Activated T-helper 17 cell treated with anti-CD3 and anti-CD28 coated beads, Interleukin-2, amount 50 U/mL, for 72 hours (primary cell): ENCODE measurements around the gene EEF1A2. TPM values are rescaled to one million over a fixed set of nuclear protein-coding genes. Genes with fewer than 3 reads are reported as not detected.

Experiments used
- ATAC-seq: fragments of 150-1000 bp; cut with Tn5 transposase; replicated peaks from 2 replicates; pipeline ENCODE4 v1.10.0; 2021; ENCODE audit warnings: mild to moderate bottlenecking, moderate library complexity
- H3K27ac Mint-ChIP-seq: one replicate; pipeline ENCODE4 v1.8.0; 2022; ENCODE audit warnings: mixed read lengths
- H3K27me3 Mint-ChIP-seq: one replicate; pipeline ENCODE4 v1.8.0; 2022; ENCODE audit warnings: mixed read lengths
- H3K36me3 Mint-ChIP-seq: one replicate; pipeline ENCODE4 v1.8.0; 2022; ENCODE audit warnings: low read depth, mild to moderate bottlenecking, mixed read lengths
- H3K4me1 Mint-ChIP-seq: one replicate; pipeline ENCODE4 v1.8.0; 2022; ENCODE audit warnings: mixed read lengths
- H3K4me3 Mint-ChIP-seq: one replicate; pipeline ENCODE4 v1.8.0; 2022; ENCODE audit warnings: mild to moderate bottlenecking, mixed read lengths
- H3K9me3 Mint-ChIP-seq: one replicate; pipeline ENCODE4 v1.8.0; 2022; ENCODE audit warnings: mixed read lengths
- total RNA-seq, 2 donors: library from RNA; stranded (reverse); gene quantifications; one replicate each; pipeline ENCODE4 v1.2.3, GENCODE V29; 2022

EEF1A2 gene
- total RNA-seq, 2 donors from 2014 or later: 0.80 to 10.9 TPM

DNA sequence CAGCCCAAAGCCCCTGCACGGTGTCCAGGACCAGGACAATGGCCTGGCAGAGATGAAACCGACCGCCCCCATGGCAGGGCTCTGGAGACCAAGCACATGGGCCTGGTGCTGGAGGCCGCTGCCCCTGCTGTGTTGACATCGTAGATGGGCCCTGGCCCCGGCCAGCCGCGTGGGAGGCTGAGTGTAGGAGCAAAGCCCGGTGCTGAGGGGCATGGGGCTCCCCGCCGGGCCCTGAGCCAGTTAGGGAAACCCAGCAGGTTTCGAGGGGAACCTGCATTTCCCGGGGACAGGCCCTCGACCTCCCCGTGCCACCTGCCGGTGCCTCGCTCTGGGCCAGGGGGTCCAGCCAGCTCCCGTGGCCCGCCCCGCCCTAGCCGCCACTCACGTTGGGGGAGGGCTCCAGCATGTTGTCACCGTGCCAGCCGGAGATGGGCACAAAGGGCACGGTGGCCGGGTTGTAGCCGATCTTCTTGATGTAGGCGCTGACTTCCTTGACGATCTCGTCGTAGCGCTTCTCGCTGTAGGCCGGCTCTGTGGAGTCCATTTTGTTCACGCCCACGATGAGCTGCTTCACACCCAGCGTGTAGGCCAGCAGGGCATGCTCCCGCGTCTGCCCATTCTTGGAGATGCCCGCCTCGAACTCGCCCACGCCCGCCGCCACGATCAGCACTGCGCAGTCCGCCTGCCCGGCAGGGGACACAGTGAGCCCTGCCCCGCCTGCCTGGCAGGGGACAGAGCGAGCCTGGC lies 4.3 kb downstream of the EEF1A2 start:
- no peak for ATAC-seq
- H3K9me3 Mint-ChIP-seq: peaks cover 4% of the 10 kb centered on the region
- H3K27me3 Mint-ChIP-seq: peaks cover 11% of the 10 kb centered on the region
- peaks cover 5% of the 10 kb centered on the region for H3K4me1 Mint-ChIP-seq
- no peak overlapping the region for H3K27ac Mint-ChIP-seq
- no peak overlapping the region for H3K4me3 Mint-ChIP-seq
- no peaks in the 10 kb centered on the region for H3K36me3 Mint-ChIP-seq

DNA sequence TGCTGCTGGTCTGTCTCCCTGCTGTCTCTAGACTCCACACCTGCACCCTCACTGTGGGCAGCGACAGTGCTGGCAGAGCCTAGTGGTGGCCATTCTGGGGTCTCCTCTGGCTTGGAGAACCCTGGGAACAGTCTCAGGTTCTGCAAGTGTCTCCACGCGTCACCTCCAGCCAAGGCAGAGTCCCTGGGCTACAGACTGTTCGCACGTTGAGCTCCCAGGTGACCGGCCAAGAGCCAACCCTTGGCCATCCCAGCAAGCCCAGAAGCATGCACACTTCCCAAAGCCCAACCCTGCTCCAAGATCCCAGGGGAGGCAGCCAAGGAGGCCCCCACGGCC lies 4.8 kb downstream of the EEF1A2 start:
- Mint-ChIP-seq H3K4me3 (no peak overlapping the region), H3K9me3 (peaks cover 4% of the 10 kb centered on the region), H3K27ac (no peak overlapping the region), H3K27me3 (peaks cover 11% of the 10 kb centered on the region), H3K36me3 (no peaks in the 10 kb centered on the region), H3K4me1 (peaks cover 5% of the 10 kb centered on the region)
- ATAC-seq: no peak

DNA sequence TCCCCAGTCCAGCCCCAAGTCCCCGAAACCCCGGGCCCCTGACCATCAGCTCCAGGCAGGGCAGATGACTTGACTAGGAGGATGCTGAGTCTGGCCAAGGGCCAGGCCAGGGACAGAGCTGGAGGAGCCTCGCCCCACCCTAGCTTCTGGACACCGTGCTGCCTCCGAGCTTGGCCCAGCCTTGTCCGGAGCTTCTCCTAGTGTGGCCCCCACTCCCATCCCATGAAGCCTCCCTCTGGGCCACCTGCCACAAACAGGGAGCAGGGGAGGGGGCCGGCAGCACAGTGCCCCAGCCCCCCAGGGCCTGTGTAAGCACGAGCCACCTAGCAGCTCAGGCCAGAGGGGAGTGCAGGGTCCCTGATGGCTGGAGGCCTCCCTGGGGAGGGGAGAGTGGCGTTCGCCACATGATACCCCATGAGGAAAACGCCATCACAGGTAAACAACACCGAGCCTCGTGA lies 5.3 kb downstream of the EEF1A2 start:
- no peak overlapping the region for H3K4me3 Mint-ChIP-seq
- no peak for ATAC-seq
- no peak overlapping the region for H3K27ac Mint-ChIP-seq
- H3K4me1 Mint-ChIP-seq: peaks cover 5% of the 10 kb centered on the region
- peaks cover 11% of the 10 kb centered on the region for H3K27me3 Mint-ChIP-seq
- peaks cover 4% of the 10 kb centered on the region for H3K9me3 Mint-ChIP-seq
- H3K36me3 Mint-ChIP-seq: no peaks in the 10 kb centered on the region

DNA sequence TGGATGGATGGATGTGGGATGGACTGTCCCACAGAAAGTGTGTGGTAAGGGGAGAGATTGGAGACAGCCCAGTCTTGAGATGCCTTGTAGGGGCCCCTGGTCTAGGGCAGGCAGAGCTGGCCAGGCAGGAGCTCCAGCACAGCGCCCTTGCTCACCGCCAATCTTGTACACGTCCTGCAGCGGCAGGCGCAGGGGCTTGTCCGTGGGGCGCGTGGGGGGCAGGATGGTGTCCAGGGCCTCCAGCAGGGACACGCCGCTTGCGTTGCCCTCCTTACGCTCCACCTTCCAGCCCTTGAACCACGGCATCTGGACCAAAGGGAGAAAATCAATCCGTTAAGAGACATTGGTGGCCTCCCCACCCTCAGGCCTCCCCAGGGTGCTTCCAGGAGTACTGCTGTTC lies 5.9 kb downstream of the EEF1A2 start:
- no peak for ATAC-seq
- peaks cover 11% of the 10 kb centered on the region for H3K27me3 Mint-ChIP-seq
- peaks cover 4% of the 10 kb centered on the region for H3K9me3 Mint-ChIP-seq
- no peak overlapping the region for H3K27ac Mint-ChIP-seq
- peaks cover 5% of the 10 kb centered on the region for H3K4me1 Mint-ChIP-seq
- H3K4me3 Mint-ChIP-seq: no peak overlapping the region
- no peaks in the 10 kb centered on the region for H3K36me3 Mint-ChIP-seq

DNA sequence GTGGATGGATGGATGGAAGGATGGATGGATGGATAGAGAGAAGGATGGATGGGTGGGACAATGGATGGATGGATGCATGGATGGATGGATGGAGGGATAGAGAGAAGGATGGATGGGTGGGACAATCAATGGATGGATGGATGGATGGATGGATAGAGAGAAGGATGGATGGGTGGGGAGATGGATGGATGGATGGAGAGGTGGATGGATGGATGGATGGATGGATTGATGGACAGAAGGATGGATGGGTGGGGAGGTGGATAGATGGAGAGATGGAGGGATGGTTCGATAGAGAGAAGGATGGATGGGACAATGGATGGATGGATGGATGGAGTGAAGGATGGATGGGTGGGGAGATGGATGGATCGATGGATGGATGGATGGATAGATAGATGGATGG lies 6.4 kb downstream of the EEF1A2 start:
- Mint-ChIP-seq H3K27me3 (peaks cover 12% of the 10 kb centered on the region), H3K36me3 (no peaks in the 10 kb centered on the region)

DNA sequence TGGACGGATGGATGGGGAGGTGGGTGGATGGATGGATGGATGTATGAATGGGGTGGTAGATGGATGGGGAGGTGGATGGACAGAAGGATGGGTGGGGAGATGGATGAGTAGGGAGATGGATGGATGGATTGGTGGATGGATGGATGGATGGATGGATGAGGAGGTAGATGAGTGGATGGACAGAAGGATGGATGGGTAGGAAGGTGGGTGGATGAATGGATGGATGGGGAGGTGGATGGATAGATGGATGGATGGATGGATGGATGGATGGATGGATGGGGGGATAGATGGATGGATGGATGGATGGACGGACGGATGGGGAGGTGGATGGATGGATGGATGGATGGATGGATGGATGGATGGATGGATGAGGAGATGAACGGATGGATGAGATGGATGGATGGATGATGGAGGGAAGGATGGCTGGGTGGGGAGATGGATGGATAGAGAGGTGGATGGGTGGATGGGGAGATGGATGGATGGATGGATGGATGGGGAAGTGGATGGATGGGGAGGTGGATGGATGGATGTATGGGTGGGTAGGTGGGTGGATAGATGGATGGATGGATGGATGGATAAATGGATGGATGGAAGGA lies 7.2 kb downstream of the EEF1A2 start:
- Mint-ChIP-seq H3K27ac (no peak overlapping the region), H3K27me3 (peaks cover 11% of the 10 kb centered on the region)
- ATAC-seq: no peak

More for the DNA sequence above, 6.4 kb downstream of the EEF1A2 start:
- Mint-ChIP-seq H3K9me3 (peaks cover 4% of the 10 kb centered on the region), H3K4me3 (no peak overlapping the region), H3K4me1 (peaks cover 5% of the 10 kb centered on the region), H3K27ac (no peak overlapping the region)
- no peak for ATAC-seq

DNA sequence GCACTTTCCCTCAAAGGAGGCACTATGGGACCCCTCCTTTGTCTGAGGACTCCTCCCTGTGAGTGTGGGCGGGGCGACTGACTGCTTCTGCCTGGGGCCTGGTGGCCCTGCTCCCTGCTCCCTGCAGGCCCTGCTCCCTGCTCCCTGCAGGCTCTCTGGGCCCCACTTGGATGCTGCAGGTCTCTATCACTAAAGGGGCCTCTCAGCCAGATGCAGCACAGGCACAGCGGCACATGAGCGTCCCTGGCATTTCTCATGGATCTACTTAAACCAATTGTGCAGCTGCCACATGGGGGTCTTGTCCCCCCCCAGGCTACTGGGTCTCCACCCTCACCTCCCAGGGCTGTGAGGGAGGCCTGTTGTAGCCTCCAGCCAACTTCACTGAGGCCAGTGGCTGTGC lies 7.8 kb downstream of the EEF1A2 start:
- H3K4me3 Mint-ChIP-seq: no peak overlapping the region
- H3K27ac Mint-ChIP-seq: no peak overlapping the region
- ATAC-seq: no peak
- peaks cover 4% of the 10 kb centered on the region for H3K9me3 Mint-ChIP-seq
- H3K4me1 Mint-ChIP-seq: peaks cover 5% of the 10 kb centered on the region
- H3K36me3 Mint-ChIP-seq: no peaks in the 10 kb centered on the region
- H3K27me3 Mint-ChIP-seq: peaks cover 13% of the 10 kb centered on the region

More for the DNA sequence above, 7.2 kb downstream of the EEF1A2 start:
- peaks cover 5% of the 10 kb centered on the region for H3K4me1 Mint-ChIP-seq
- no peaks in the 10 kb centered on the region for H3K36me3 Mint-ChIP-seq
- H3K4me3 Mint-ChIP-seq: no peak overlapping the region
- H3K9me3 Mint-ChIP-seq: peaks cover 4% of the 10 kb centered on the region

DNA sequence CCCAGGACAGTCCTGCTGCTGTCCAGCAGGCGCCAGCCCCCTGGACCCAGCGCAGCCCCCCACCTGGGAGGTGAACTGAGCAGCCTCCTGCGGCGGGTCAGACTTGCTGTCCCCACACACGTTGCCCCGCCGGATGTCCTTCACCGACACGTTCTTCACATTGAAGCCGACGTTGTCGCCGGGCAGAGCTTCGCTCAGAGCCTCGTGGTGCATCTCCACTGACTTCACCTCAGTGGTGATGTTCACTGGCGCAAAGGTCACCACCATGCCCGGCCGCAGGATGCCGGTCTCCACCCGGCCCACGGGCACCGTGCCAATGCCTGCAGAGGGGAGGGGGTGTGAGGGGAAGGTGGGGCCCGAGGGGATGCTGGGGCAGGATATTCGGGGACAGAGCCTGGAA lies 8.5 kb downstream of the EEF1A2 start:
- peaks cover 4% of the 10 kb centered on the region for H3K9me3 Mint-ChIP-seq
- peaks cover 5% of the 10 kb centered on the region for H3K4me1 Mint-ChIP-seq
- H3K36me3 Mint-ChIP-seq: no peaks in the 10 kb centered on the region
- no peak overlapping the region for H3K4me3 Mint-ChIP-seq
- H3K27me3 Mint-ChIP-seq: peaks cover 14% of the 10 kb centered on the region
- ATAC-seq: no peak
- H3K27ac Mint-ChIP-seq: no peak overlapping the region

DNA sequence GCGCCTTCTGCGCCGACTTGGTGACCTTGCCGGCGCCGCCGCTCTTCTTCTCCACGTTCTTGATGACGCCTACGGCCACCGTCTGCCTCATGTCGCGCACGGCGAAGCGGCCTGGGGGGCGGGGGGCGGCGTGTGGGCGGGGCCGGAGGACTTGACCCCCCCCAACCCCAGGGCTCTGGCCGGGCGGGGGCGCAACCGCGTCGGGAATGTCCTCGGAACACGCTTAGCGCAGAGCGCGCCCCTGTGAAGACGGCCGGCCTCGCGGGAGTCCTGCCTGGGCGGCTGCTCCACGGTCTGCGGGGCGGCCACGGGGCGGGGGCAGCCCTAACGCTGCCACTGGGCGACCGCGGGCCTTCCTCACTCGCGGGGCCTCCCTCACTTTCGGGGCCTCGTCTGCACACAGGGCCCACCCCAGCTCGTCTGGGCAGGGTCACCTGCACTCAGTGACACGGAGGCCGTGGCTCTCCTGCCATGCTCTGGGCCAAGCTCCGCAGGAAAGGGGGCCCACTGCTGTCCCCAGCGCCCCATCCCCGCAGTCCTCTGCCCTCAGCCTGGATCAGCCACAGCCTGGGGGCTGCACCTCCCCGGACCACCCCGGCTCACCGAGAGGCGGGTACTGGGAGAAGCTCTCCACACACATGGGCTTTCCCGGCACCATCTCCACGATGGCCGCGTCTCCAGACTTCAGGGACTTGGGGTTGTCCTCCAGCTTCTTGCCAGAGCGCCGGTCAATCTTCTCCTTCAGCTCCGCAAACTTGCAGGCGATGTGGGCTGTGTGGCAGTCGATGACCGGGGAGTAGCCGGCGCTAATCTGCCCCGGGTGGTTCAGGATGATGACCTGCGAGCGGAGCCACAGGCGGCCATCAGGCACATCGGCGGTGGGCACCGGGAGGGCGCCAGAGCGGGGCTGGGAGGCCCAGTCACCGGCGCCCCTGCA lies 10.3 kb downstream of the EEF1A2 start:
- Mint-ChIP-seq H3K27ac (no peak overlapping the region), H3K4me3 (no peak overlapping the region), H3K27me3 (peaks cover 18% of the 10 kb centered on the region), H3K4me1 (peaks cover 5% of the 10 kb centered on the region), H3K9me3 (peaks cover 4% of the 10 kb centered on the region), H3K36me3 (no peaks in the 10 kb centered on the region)
- no peak for ATAC-seq

DNA sequence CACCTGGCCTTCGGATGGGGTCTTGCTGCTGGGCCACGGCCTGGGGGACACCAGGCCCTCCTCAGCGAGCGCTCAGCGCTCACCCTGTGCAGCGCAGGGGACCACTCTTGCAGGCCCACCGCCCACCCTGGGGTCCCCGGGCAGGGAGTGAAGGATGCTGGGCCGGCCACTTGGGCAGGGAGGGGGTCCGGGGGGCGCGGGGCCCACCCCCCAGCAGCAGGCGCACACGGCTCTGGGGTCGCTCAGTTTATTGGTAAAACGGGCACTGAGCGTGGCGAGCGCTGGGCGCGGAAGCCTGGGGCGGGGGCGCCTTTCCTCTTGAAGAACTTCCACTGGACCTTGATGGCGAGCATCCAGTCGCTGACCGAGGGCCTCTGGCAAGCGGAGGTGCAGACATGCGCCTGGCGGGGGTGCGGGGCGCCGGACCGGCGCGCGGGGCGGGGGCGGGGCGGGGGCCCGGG lies 11.1 kb downstream of the EEF1A2 start:
- H3K36me3 Mint-ChIP-seq: no peaks in the 10 kb centered on the region
- H3K4me3 Mint-ChIP-seq: no peak overlapping the region
- no peak overlapping the region for H3K27ac Mint-ChIP-seq
- peaks cover 21% of the 10 kb centered on the region for H3K27me3 Mint-ChIP-seq
- H3K9me3 Mint-ChIP-seq: peaks cover 4% of the 10 kb centered on the region
- no peak for ATAC-seq
- peaks cover 9% of the 10 kb centered on the region for H3K4me1 Mint-ChIP-seq

DNA sequence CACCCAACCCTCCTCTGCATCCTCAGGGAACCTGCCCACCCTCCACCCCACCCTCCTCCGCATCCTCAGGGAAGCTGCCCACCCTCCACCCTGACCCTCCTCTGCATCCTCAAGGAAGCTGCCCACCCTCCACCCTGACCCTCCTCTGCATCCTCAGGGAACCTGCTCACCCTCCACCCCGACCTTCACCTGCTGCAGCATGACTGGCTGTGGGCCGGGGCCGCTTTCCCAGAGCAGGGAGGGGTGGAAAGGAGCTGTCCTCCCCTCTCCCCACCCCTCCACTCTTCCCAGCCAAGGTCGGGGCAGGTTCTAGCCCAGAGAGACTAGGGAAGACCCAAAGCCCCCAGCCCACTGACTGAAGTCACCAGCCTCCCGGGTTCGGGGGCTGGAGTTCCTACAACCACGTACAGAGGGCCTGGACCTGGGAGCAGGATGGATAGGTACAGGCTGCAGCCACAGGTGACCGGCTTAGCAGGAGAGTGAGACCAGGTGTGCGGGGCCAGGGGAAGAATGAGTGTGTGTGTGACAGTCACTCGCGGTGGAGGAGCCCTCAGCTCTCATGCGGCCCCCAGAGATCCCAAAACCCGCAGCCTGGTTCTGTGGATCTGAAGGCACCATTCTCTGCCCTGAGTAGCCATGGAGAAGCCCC lies 11.6 kb downstream of the EEF1A2 start:
- H3K4me1 Mint-ChIP-seq: peaks cover 8% of the 10 kb centered on the region
- H3K27me3 Mint-ChIP-seq: peaks cover 22% of the 10 kb centered on the region
- H3K27ac Mint-ChIP-seq: no peak overlapping the region
- no peak overlapping the region for H3K4me3 Mint-ChIP-seq
- no peak for ATAC-seq
- H3K9me3 Mint-ChIP-seq: peaks cover 2% of the 10 kb centered on the region
- H3K36me3 Mint-ChIP-seq: no peaks in the 10 kb centered on the region

DNA sequence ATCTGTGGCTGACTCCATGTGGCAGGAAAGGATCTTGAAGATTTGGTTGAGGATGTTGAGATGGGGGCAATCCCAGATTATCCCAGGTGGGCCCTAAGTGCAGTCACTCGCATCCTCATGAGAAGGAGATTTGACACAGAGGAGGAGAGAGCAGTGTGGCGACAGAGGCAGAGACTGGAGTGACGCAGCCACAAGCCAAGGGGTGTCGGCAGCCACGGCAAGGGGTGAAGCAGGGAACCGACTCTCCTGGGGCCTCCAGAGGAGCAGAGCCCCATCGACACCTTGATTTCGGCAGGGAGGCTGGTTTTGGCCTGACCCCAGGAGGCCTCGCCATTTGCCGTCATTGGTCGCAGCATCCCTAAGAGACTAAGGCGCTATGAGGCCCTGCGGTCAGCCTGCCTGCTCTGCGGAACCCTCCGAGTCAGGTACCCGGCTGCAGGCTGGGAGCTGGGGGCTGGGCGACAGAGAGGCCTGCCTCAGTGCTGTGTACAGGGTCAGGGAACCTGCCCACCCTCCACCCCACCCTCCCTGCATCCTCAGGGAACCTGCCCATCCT lies 12.5 kb downstream of the EEF1A2 start:
- Mint-ChIP-seq H3K9me3 (no peaks in the 10 kb centered on the region), H3K4me3 (no peak overlapping the region), H3K27me3 (peaks cover 22% of the 10 kb centered on the region), H3K36me3 (no peaks in the 10 kb centered on the region), H3K4me1 (peaks cover 5% of the 10 kb centered on the region), H3K27ac (no peak overlapping the region)
- ATAC-seq: no peak

DNA sequence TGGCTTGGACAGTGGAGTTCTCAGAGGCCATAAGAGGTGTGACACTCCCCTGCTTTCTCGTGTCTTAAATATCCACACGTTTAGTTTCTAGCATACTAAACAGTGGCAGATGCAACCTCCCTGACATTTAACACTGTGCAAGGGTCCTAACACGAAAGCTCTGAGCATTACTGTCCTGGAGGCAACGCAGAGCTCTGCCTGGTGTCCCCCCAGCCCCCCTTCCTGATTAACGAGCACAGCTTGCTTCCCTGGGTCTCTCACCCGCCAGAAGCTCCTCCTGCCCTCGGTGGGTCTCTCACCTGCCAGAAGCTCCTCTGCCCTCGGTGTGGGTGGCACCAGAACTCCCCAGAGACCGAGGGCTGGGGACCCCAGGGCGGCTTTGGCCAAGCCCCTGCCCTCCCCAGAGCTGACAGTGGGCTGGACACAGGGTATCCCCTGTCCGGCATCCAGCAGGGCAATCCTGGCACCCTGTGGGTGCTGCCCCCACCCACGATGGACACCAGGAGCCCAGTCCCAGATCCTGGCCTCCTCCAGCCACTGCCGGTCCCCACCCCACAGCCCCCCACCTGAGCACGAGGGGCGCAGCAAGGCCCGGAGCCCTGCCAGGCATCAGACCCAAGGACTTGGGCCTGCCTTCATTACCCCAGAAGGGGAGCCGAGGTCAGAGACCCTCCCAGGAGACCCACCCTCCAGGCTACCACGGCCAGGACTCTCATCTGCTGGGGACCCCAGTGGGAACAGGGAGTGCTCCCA lies 14.1 kb downstream of the EEF1A2 start:
- Mint-ChIP-seq H3K9me3 (no peaks in the 10 kb centered on the region), H3K27me3 (peaks cover 23% of the 10 kb centered on the region), H3K36me3 (no peaks in the 10 kb centered on the region), H3K4me1 (peaks cover 5% of the 10 kb centered on the region), H3K27ac (no peak overlapping the region), H3K4me3 (no peak overlapping the region)
- ATAC-seq: no peak
